Suppressor macrophage treated with lipopolysaccharide for 4 hours (primary cell): Measurements from ENCODE around the gene RPS29.

ENCODE experiments used
- DNase-seq: peaks from one replicate; pipeline ENCODE4 v3.0.0-alpha.2; 2020

Gene RPS29

DNA sequence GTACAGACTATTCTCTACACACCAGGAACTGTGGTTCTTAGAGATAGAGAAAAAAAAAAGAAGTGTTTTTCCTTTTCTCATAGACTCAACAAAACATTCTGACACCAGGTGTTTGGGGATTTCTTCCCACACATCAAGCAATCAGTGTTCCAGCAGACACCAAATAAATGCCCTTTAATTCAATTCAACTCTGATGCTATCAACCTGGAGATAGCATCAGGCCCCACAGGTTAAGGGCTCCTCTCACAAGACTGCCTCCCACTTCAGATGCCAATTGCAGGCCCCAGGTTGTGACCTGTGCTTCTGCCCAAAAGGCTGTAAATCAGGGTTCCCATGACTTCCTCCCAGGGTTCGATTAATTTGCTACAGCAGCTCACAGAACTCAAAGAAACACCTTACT lies 36.7 kb downstream of the RPS29 start:
- DNase-seq, result no peak

DNA sequence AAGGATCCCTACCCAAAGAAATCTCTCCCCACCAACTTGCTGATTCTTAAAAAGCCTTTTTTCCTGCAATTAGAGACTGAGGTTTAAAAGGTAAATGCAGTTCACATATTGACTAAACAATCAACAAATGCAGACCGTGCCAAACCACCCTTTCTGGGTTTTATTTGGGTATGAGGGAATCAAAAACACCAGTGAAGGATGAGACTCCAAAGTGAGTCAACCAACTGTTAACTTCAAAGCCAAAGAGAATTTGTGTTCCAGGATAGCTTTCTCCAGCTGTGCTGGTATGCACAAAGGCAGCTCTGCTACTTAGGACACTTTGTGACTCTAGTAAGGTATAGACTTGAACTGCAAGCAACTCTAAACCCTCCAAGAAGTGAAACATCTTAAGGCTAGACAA lies 39.4 kb downstream of the RPS29 start:
- no peak for DNase-seq

GRCh38 chr14:49545716-49546115 lies 40.5 kb downstream of the RPS29 start:
- no peak for DNase-seq

GRCh38 chr14:49545071-49545470 lies 41.1 kb downstream of the RPS29 start:
- no peak for DNase-seq

- DNase-seq, result no peak
Observed at GRCh38 chr14:49541049-49541448, 45.1 kb downstream of the RPS29 start.

GRCh38 chr14:49538852-49539251 lies 47.3 kb downstream of the RPS29 start:
- no peak for DNase-seq
